ENCODE data around the gene HEXIM1. TPM values are rescaled to one million over a fixed set of nuclear protein-coding genes. Genes with fewer than 3 reads are reported as not detected.

Gene HEXIM1
- total RNA-seq, 2 experiments from 2014 or later, result 12.1 to 16.4 TPM

DNA sequence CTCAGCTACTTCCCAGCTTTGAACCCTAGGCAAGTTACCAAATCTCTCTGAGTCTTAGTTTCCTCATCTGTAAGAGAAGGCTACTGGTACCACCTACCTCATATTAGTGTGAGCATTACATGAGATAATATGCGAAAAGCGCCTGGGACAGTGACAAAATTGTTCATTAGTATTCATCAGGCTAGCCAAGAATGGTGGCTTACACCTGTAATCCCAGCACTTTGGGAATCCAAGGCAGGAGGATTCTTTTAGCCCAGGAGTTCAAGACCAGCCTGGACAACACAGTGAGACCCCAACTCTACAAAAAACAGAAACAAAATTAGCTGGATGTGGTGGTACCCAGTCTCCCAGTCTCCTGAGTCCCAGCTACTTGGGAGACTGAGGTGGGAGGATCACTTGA, 19.3 kb upstream of the HEXIM1 start:
- TF ChIP-seq EZH2phosphoT487 (IDR thresholded peaks at IDR 0.05; ENCODE audit: borderline replicate concordance, low read depth, low read length), result no peak
- TF ChIP-seq, protein P1, sequence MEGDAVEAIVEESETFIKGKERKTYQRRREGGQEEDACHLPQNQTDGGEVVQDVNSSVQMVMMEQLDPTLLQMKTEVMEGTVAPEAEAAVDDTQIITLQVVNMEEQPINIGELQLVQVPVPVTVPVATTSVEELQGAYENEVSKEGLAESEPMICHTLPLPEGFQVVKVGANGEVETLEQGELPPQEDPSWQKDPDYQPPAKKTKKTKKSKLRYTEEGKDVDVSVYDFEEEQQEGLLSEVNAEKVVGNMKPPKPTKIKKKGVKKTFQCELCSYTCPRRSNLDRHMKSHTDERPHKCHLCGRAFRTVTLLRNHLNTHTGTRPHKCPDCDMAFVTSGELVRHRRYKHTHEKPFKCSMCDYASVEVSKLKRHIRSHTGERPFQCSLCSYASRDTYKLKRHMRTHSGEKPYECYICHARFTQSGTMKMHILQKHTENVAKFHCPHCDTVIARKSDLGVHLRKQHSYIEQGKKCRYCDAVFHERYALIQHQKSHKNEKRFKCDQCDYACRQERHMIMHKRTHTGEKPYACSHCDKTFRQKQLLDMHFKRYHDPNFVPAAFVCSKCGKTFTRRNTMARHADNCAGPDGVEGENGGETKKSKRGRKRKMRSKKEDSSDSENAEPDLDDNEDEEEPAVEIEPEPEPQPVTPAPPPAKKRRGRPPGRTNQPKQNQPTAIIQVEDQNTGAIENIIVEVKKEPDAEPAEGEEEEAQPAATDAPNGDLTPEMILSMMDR (conservative IDR thresholded peaks at IDR 0.05; ENCODE audit: low read length), result no peak
- H3K9me3 ChIP-seq (ENCODE audit: low read length), result no peaks in the 10 kb centered on the region
- H3K4me2 ChIP-seq (ENCODE audit: low read length), result no peak overlapping the region
- no peaks in the 10 kb centered on the region for H3K9me2 ChIP-seq (ENCODE audit: insufficient read depth, low read length)
- H3K36me3 ChIP-seq (ENCODE audit: insufficient read depth, low read length), result no peaks in the 10 kb centered on the region
- H3K4me1 ChIP-seq (ENCODE audit: insufficient read depth, low read length, poor library complexity, severe bottlenecking), result peaks cover 8% of the 10 kb centered on the region
- POLR2A ChIA-PET, result no interaction called here
- H3K4me3 ChIP-seq (ENCODE audit: low read depth, low read length, poor library complexity, severe bottlenecking), result no peak overlapping the region
- no peaks in the 10 kb centered on the region for H4K20me1 ChIP-seq (ENCODE audit: insufficient read depth, low read length)
- no TSS peak for BruUV-seq (replicated peaks)
- H3K79me2 ChIP-seq (ENCODE audit: insufficient read depth, low read depth, low read length), result no peaks in the 10 kb centered on the region
- DNase-seq (ENCODE audit: low spot score), result no peak
- intact Hi-C loops (cut with micrococcal nuclease; ENCODE audit: unreplicated experiment), result no loop called here
- CTCF ChIA-PET (ENCODE audit: unreplicated experiment), result no interaction called here
- no peak overlapping the region for H2AFZ ChIP-seq (ENCODE audit: low read length)
- H3K27ac ChIP-seq (ENCODE audit: low read depth, low read length, poor library complexity, severe bottlenecking), result no peak overlapping the region

DNA sequence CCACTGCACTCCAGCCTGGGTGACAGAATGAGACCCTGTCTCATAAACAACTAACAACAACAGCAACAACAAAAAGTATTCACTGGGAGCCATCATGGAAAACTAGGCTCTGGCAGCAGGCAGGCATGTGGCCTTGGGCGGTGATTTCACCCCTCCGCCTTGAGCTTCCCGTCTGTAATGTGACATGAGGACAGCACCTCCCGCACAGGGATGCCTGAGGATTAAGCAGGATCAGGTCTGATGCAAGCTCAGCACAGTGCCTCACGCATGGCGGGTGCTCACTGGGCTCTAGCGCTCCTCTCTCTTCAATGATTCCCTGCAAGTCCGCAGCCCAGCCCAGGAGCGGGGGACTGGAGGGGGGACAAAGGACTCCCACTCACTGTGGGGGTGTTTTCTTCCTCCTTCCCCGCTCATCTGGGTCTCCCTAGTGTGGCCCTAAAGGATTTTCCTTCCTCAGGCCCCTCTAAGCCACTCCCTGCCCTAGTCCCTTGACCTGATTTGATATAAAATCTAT, 18.8 kb upstream of the HEXIM1 start:
- no peaks in the 10 kb centered on the region for H4K20me1 ChIP-seq (ENCODE audit: insufficient read depth, low read length)
- TF ChIP-seq, protein P1 (conservative IDR thresholded peaks at IDR 0.05; ENCODE audit: low read length), result no peak
- TF ChIP-seq EZH2phosphoT487 (IDR thresholded peaks at IDR 0.05; ENCODE audit: borderline replicate concordance, low read depth, low read length), result no peak
- H3K27ac ChIP-seq (ENCODE audit: low read depth, low read length, poor library complexity, severe bottlenecking), result no peak overlapping the region
- no peak overlapping the region for H3K4me2 ChIP-seq (ENCODE audit: low read length)
- ChIA-PET POLR2A (no interaction called here), CTCF (ENCODE audit: unreplicated experiment) (no interaction called here)
- H3K9me3 ChIP-seq (ENCODE audit: low read length), result no peaks in the 10 kb centered on the region
- no TSS peak for BruUV-seq (replicated peaks)
- H2AFZ ChIP-seq (ENCODE audit: low read length), result no peak overlapping the region
- H3K4me1 ChIP-seq (ENCODE audit: insufficient read depth, low read length, poor library complexity, severe bottlenecking), result peaks cover 8% of the 10 kb centered on the region
- no peaks in the 10 kb centered on the region for H3K79me2 ChIP-seq (ENCODE audit: insufficient read depth, low read depth, low read length)
- intact Hi-C loops (cut with micrococcal nuclease; ENCODE audit: unreplicated experiment), result no loop called here
- no peak for DNase-seq (ENCODE audit: low spot score)
- H3K4me3 ChIP-seq (ENCODE audit: low read depth, low read length, poor library complexity, severe bottlenecking), result no peak overlapping the region
- no peaks in the 10 kb centered on the region for H3K9me2 ChIP-seq (ENCODE audit: insufficient read depth, low read length)
- no peaks in the 10 kb centered on the region for H3K36me3 ChIP-seq (ENCODE audit: insufficient read depth, low read length)

DNA sequence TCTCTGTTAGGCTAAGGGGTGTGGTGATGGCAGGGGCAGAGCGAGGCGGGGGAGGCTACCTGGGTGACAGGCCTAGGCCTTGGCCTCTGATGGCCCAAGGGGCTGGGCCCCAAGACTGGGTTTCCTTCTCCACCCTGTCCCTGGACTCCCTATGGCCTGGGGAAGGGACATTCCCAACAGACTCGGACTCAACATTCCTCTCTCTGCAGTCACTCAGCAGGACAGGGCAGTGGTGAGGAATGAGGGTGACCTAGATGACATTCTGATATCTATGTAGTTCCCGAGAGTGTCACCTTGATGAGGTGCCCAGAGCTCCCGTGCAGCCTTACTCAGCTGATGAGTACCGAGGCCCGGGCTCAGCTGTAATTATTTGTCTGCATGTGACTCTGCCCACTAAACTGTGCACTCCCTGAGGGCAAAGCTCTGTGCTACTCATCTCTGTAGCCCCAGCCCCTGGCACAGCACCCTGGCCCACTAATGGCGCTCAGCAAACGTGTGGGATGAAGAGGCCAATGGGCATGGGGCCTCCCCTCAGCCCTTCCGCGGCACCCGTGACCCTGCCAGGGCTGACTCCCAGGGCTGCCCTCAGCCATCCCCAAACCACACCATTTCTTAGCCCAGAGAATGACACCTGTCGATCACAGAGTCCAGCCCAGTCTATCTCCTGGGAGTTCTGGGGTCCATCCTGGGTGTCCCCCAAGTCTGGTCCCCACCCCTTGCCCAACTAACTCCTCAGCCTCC, 18.2 kb upstream of the HEXIM1 start:
- TF ChIP-seq, protein P1 (conservative IDR thresholded peaks at IDR 0.05; ENCODE audit: low read length), result no peak
- no peak for TF ChIP-seq EZH2phosphoT487 (IDR thresholded peaks at IDR 0.05; ENCODE audit: borderline replicate concordance, low read depth, low read length)
- peaks cover 8% of the 10 kb centered on the region for H3K4me1 ChIP-seq (ENCODE audit: insufficient read depth, low read length, poor library complexity, severe bottlenecking)
- no peaks in the 10 kb centered on the region for H4K20me1 ChIP-seq (ENCODE audit: insufficient read depth, low read length)
- no peak overlapping the region for H2AFZ ChIP-seq (ENCODE audit: low read length)
- no peak overlapping the region for H3K27ac ChIP-seq (ENCODE audit: low read depth, low read length, poor library complexity, severe bottlenecking)
- H3K4me3 ChIP-seq (ENCODE audit: low read depth, low read length, poor library complexity, severe bottlenecking), result no peak overlapping the region
- no peak overlapping the region for H3K4me2 ChIP-seq (ENCODE audit: low read length)
- no peaks in the 10 kb centered on the region for H3K36me3 ChIP-seq (ENCODE audit: insufficient read depth, low read length)
- H3K9me2 ChIP-seq (ENCODE audit: insufficient read depth, low read length), result no peaks in the 10 kb centered on the region
- H3K9me3 ChIP-seq (ENCODE audit: low read length), result no peaks in the 10 kb centered on the region
- intact Hi-C loops (cut with micrococcal nuclease; ENCODE audit: unreplicated experiment), result no loop called here
- ChIA-PET POLR2A (interaction anchor here (0.6 kb wide), 1 partner anchor 574 kb away, joined by 6 read pairs; no protein-coding TSS in a partner anchor), CTCF (ENCODE audit: unreplicated experiment) (no interaction called here)
- no TSS peak for BruUV-seq (replicated peaks)
- no peak for DNase-seq (ENCODE audit: low spot score)
- no peaks in the 10 kb centered on the region for H3K79me2 ChIP-seq (ENCODE audit: insufficient read depth, low read depth, low read length)

All from OCI-LY7 (cell line).